ENCODE results near the gene TTI1.
"Not testable (repeated sequence)": the region's sequence is repeated elsewhere in the genome, so short reads cannot be mapped to it uniquely, and the experiment has no call there.

TTI1 gene

GRCh38 chr20:37986873-37987601, 46.2 kb downstream of the TTI1 start:
- no peak for DNase-seq

- DNase-seq, result no peak
Measured at GRCh38 chr20:37986044-37986858, 47.0 kb downstream of the TTI1 start.

- DNase-seq, result no peak
Measured at GRCh38 chr20:37984018-37984785, 49.1 kb downstream of the TTI1 start.

- DNase-seq, result no peak
Measured at GRCh38 chr20:37983286-37983685, 50.0 kb downstream of the TTI1 start.

GRCh38 chr20:37981568-37981967, 51.7 kb downstream of the TTI1 start:
- DNase-seq, result no peak

- no peak for DNase-seq
Measured at GRCh38 chr20:37980876-37981275, 52.4 kb downstream of the TTI1 start.

GRCh38 chr20:37980383-37980782, 52.9 kb downstream of the TTI1 start:
- DNase-seq, result no peak

- no peak for DNase-seq
Measured at GRCh38 chr20:37979021-37979985, 54.0 kb downstream of the TTI1 start.

- DNase-seq, result no peak
Measured at GRCh38 chr20:37977786-37978185, 55.5 kb downstream of the TTI1 start.

GRCh38 chr20:37977338-37977737, 55.9 kb downstream of the TTI1 start:
- no peak for DNase-seq

GRCh38 chr20:37976887-37977286, 56.4 kb downstream of the TTI1 start:
- no peak for DNase-seq

GRCh38 chr20:37973059-37973910, 60.0 kb downstream of the TTI1 start:
- DNase-seq, result no peak

- no peak for DNase-seq
Measured at GRCh38 chr20:37972256-37973058, 60.8 kb downstream of the TTI1 start.

GRCh38 chr20:37971561-37972127, 61.6 kb downstream of the TTI1 start:
- no peak for DNase-seq

GRCh38 chr20:37970856-37971245, 62.4 kb downstream of the TTI1 start:
- DNase-seq, result no peak

- DNase-seq, result no peak
Measured at GRCh38 chr20:37969949-37970855, 63.1 kb downstream of the TTI1 start.

- no peak for DNase-seq
Measured at GRCh38 chr20:37968841-37969401, 64.3 kb downstream of the TTI1 start.

- DNase-seq, result not testable (repeated sequence)
Measured at GRCh38 chr20:37963483-37963882, 69.8 kb downstream of the TTI1 start.

GRCh38 chr20:37961066-37961465, 72.2 kb downstream of the TTI1 start:
- DNase-seq, result no peak

Measured in RPMI8226 (cell line).